SW480 (cell line): ENCODE data around the gene SMURF2.
A peak's percentile ranks its signal among the peaks of the same experiment; 100 is the strongest.

Experiments
- DNase-seq: peaks from one replicate; pipeline ENCODE4 v3.0.0-alpha.2; 2016; ENCODE audit warnings: low spot score

The SMURF2 gene

GRCh38 chr17:64536913-64537312, 125.2 kb downstream of the SMURF2 start:
- no peak for DNase-seq

GRCh38 chr17:64535357-64535756, 126.8 kb downstream of the SMURF2 start:
- no peak for DNase-seq

GRCh38 chr17:64534187-64534586, 127.9 kb downstream of the SMURF2 start:
- DNase-seq: peak; percentile 33

DNA sequence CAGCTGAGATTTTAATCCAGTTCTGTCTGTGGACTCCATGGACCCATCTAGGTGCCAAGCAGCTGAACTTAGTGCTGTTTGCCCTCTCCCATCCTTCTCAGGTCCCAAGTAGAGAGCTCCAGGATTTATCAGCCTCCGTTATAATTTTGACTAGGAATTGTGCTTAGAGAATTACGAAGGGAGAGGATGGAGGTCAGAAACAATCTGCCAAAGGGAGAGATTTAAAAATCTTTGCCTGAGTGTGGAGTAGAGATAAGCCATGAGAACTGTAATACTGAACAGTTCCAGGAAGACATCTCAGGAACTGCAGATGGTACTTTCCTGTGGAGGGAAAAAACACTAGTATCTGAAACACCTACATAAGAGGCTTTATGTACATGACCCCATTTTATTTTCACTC, 128.3 kb downstream of the SMURF2 start:
- DNase-seq: no peak

- no peak for DNase-seq
Observed at GRCh38 chr17:64532409-64532808, 129.7 kb downstream of the SMURF2 start.

DNA sequence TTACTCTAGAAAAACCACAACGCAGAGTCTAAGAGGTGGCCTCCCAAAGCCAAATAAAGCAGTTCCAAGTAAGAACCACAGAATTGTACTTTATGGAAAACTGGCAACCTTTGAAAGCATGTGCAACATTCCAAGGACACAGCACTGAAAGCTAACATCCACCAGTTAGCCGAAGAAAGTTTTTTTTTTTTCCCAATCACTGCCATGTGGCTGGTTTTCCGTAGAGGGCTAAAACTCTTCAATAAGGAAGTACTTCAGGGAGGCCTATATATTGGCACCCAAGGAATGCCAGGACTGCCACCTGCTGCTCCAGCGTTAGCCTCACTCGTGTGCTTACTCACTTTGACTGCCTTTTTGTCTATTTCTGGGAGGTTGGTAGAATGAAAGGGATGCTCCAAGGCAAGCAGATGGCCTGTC, 130.1 kb downstream of the SMURF2 start:
- no peak for DNase-seq

GRCh38 chr17:64529221-64529620, 132.9 kb downstream of the SMURF2 start:
- no peak for DNase-seq

DNA sequence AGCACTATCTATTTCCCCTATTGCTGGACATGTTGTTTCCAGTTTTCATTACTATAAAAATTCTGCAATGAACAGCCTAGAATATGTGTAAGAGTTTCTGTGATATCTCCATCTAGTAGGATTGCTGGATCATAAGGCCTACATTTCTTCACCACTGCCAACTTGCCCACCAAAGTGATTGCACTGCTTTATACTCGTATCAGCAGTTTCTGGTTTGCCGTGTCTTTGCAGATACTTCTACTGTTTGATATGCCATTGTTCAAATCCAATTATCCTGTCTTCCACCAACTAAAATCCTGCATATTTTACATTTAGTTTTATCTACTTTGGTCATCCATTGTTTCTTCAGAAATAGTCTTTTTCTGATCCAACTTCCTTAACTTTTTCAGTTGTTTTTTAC, 134.2 kb downstream of the SMURF2 start:
- no peak for DNase-seq

- DNase-seq: no peak
Observed at GRCh38 chr17:64520359-64520758, 141.7 kb downstream of the SMURF2 start.

- DNase-seq: no peak
Observed at GRCh38 chr17:64519601-64520000, 142.5 kb downstream of the SMURF2 start.

DNA sequence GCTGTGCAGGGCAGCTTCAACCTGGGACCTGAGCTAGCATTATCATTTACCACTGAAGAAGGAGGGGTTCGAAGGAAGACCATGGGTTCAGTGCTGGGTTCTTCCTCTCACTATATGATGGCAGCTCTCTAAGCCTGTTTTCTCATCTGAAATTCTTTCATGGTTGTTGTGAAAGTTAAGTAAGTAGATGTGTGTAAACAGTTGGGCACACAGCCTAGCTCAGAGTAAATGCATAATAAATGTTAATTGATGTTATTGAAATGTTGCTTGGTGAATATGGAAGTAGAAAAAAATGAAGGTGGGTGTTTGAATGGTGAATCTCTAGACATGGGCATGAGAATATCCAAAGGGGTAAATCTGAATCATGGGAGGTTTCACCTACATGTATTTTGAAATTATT, 146.3 kb downstream of the SMURF2 start:
- DNase-seq: no peak

DNA sequence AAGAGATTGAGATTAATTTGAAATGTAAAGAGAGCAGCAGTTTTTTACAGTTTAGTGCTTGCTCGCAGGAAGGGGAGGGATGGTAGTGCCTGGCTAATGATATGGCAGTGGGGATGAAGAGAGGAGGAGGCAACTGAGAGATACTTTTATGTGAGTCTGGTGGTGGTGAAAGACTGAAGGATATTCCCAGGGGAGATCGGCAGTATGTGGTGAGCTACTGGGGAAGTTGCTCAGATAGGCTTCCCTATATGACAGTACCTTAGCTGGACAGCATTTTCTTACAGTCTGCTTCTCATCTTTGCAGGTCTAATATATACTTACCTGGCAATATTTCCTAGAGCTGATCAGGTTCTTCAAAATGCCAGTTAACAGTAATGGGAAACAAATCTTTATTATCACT, 146.7 kb downstream of the SMURF2 start:
- no peak for DNase-seq

GRCh38 chr17:64509179-64509578, 152.9 kb downstream of the SMURF2 start:
- no peak for DNase-seq

DNA sequence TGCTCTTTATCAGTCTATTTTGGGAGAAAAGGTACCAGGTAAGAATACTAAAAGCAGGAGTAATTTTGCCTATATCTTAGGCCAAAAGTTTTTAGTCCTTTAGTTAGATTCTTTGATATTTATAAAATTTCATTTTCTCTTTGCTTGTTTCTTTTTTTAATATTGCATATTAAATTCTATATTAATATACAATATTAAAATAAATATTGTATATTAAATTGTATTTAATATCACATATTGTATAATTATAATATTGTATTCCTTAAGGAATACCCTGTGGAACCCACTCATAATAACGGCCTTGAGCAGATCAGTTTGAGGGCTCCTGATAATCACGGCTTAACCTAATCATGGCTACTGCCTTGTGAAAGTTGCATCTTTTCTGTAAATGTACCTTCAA, 153.4 kb downstream of the SMURF2 start:
- no peak for DNase-seq

- peak; percentile 85 for DNase-seq
Observed at GRCh38 chr17:64507413-64507782, 154.7 kb downstream of the SMURF2 start.

DNA sequence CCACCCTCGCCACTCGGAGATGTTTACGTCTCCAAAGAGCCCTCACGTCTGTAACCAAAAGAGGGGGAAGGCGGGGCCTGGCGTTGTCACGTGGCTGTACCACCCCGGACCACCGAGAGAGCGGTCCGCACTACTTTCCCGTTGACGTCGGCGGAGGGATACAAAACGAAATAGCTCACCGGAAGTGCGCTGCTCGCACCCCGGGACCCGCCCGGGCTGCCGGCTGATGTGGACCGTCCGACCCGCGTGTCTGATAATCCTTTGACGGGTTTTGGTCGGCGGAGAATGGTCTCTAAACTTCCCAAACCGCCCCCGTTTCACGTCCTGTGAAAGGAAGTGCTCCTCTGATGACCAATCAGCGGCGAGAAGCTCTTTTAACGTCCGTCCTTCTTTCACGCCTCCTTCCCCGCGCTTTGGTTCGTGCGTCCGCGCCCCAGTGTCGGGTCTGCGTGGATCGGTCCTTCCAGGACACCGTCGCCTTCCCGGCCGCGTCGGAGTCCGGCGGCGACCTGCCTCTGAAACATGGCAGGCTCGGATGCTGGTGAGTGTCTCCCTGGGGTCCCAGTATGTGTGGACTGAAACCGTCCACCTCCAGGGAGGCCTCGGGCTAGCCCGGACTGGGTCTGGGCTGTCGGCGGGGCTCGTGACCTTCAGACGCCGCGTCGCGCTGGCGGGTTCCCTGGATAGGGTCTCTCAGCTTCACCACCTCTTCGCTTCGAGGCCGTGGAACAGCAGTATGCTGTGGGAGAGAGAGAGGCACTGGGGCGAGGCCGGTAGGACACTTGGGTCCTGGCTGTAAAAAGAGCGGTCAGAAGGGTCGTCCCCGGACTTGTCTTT, 155.3 kb downstream of the SMURF2 start, which contains the start of gene CEP95:
TSS of gene CEP95 (plus strand) at position 402 of the 837 bp plus-strand sequence. CDS start at position 523, 121 bp downstream.
- DNase-seq: peak; percentile 95

GRCh38 chr17:64506201-64506575, 155.9 kb downstream of the SMURF2 start, which contains the start of gene DDX5:
Gene DDX5 (minus strand): TSS chr17:64506289. CDS start chr17:64506119, 170 bp downstream.
- peak; percentile 98 for DNase-seq

GRCh38 chr17:64505340-64506200, 156.5 kb downstream of the SMURF2 start:
- DNase-seq: peak; percentile 79

GRCh38 chr17:64504769-64505339, 157.3 kb downstream of the SMURF2 start:
- DNase-seq: no peak

DNA sequence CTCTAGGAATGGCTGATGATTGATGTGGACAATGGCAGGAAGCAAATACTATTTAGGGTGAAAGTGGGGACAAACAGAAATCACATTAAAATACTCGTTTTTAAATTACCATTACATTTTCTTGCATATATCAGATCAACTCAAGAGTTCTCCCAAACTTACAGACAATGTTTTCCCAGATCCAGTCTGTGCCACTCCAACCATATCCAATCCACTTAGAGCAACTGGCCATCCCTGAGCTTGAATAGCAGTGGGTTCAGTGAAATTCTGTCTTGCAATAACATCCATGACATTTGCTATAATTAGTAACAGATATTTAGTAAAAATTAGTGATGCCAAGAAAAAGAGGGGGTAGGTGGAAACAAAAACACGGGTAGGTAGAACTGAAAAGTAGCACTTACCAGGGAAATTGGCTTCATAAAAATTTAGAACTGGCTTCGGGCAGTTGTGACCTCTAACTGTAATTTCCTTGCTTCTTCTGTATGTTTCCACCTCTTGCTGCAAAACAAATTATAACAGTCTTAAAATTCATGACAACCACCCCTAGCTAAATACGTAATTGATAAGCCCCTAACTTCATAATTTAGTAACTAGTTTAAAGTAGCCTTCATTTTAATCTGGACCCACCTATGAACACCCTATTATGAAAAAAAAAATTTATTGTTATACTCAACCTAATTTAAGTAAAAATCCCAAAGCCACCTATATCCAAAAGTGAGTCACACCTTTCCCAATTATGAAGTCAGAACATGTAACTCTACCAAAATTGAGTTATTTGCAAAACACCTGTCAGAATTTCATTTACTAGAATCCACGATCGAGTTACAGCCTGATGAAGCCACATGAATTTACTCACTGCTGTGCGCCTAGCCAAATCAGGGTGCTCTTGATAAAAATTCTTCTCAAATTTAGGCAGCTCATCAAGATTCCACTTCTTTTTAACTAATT, 158.0 kb downstream of the SMURF2 start:
- DNase-seq: no peak

DNA sequence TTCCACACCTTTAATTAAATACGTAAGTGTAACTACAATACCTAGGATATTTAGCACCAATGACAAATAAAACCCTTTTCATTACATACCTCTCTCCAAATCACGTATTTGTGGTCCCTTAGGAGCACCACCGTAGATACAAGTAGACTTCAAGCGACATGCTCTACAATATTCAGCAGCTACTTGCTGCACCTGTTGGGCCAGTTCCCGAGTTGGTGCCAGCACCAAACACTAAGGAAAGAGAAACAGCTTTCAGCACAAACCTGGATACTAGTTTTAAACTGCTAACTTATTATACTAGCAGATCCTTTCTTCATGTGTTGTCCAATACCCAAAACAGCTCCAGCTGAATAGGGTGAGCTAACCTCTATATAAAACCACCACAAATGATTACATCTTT, 158.8 kb downstream of the SMURF2 start:
- no peak for DNase-seq
